Stimulated activated naive B cell treated with anti-CD40 and anti-IgM and Interleukin-4, amounts not matched to agents 10 μg/mL and 1 μg/mL and 100 μg/mL, for 72 hours (primary cell): ENCODE measurements around the gene RCAN2.
"Not testable (repeated sequence)": the region's sequence is repeated elsewhere in the genome, so short reads cannot be mapped to it uniquely, and the experiment has no call there.

Experiments used
- ATAC-seq, 2 donors: fragments of 150-1000 bp; cut with Tn5 transposase; replicated peaks; 2 replicates each; pipeline ENCODE4 v1.10.0; 2021; ENCODE audit warnings: moderate library complexity in 1 of 2
- DNase-seq: peaks from one replicate; pipeline ENCODE4 v3.0.0; 2021
- H3K27ac Mint-ChIP-seq: one replicate; pipeline ENCODE4 v1.8.0; 2022; ENCODE audit warnings: mild to moderate bottlenecking, mixed read lengths
- H3K27me3 Mint-ChIP-seq, 2 donors: one replicate each; pipeline ENCODE4 v1.8.0; 2022; ENCODE audit warnings: mixed read lengths in 2 of 2
- H3K36me3 Mint-ChIP-seq, 2 donors: one replicate each; pipeline ENCODE4 v1.8.0; 2022; ENCODE audit warnings: mixed read lengths in 2 of 2, mild to moderate bottlenecking in 1 of 2
- H3K4me1 Mint-ChIP-seq, 2 donors: one replicate each; pipeline ENCODE4 v1.8.0; 2022; ENCODE audit warnings: mixed read lengths in 2 of 2, mild to moderate bottlenecking in 1 of 2
- H3K4me3 Mint-ChIP-seq, 2 donors: one replicate each; pipeline ENCODE4 v1.8.0; 2022; ENCODE audit warnings: mild to moderate bottlenecking in 2 of 2, mixed read lengths in 2 of 2, moderate library complexity in 1 of 2
- H3K9me3 Mint-ChIP-seq, 2 donors: one replicate each; pipeline ENCODE4 v1.8.0; 2022; ENCODE audit warnings: mixed read lengths in 2 of 2, mild to moderate bottlenecking in 1 of 2

Gene RCAN2

DNA sequence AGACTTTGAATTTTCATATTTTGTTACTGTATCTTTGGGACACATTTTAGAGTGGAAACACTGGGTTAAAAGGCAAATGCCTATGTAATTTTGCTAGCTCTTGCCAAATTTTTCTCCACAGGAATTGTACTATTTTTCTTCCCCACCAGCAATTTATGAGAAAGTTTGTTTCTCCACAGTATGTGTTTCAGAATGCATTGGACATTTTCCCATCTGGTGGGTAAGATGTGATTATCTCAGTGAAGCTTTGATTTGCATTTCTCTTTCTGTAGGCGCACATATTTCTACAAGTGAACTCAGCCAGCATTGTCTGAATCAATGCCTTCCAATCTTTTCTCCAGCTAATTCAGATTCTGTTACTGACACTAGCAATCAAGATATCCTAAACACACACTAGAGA lies 157.8 kb downstream of the RCAN2 start:
- Mint-ChIP-seq H3K4me3 (no peak overlapping the region), H3K9me3 (no peaks in the 10 kb centered on the region), H3K27ac (no peak overlapping the region), H3K36me3 (no peaks in the 10 kb centered on the region), H3K4me1 (no peaks in the 10 kb centered on the region), H3K27me3 (peaks cover 23 to 32% of the 10 kb centered on the region in 2 donors)
- ATAC-seq, result no peak
- DNase-seq, result no peak

DNA sequence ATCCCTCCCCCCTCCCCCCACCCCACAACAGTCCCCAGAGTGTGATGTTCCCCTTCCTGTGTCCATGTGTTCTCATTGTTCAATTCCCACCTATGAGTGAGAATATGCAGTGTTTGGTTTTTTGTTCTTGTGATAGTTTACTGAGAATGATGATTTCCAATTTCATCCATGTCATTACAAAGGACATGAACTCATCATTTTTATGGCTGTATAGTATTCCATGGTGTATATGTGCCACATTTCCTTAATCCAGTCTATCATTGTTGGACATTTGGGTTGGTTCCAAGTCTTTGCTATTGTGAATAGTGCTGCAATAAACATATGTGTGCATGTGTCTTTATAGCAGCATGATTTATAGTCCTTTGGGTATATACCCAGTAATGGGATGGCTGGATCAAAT lies 158.8 kb downstream of the RCAN2 start:
- not testable (repeated sequence) for ATAC-seq, DNase-seq, H3K27ac Mint-ChIP-seq, H3K4me1 Mint-ChIP-seq, H3K4me3 Mint-ChIP-seq, H3K9me3 Mint-ChIP-seq, H3K36me3 Mint-ChIP-seq
- H3K27me3 Mint-ChIP-seq, result peaks cover 23 to 32% of the 10 kb centered on the region in 2 donors

DNA sequence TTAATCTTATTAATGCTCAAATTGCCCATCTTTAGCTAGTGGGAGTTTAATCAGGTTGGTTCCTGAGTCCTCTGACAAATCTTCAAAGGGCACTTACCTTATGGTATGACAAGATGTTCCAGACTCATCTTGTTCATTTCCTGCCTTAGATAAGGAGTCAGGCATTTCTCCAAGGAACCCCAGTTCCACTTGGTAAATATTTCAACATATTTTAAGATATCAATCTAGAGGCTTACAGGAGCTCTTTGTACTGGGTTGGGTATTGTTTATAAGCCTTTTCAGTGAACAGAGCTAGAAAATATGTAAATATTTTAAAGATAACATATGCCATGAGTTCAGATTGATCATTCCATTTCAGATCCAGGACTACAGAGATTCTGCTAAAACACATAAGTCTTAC lies 159.8 kb downstream of the RCAN2 start:
- no peak overlapping the region for H3K27ac Mint-ChIP-seq
- H3K27me3 Mint-ChIP-seq, result peaks cover 28 to 33% of the 10 kb centered on the region in 2 donors
- no peaks in the 10 kb centered on the region for H3K9me3 Mint-ChIP-seq
- H3K36me3 Mint-ChIP-seq, result no peaks in the 10 kb centered on the region
- no peak for ATAC-seq
- no peaks in the 10 kb centered on the region for H3K4me1 Mint-ChIP-seq
- no peak overlapping the region for H3K4me3 Mint-ChIP-seq
- DNase-seq, result no peak

DNA sequence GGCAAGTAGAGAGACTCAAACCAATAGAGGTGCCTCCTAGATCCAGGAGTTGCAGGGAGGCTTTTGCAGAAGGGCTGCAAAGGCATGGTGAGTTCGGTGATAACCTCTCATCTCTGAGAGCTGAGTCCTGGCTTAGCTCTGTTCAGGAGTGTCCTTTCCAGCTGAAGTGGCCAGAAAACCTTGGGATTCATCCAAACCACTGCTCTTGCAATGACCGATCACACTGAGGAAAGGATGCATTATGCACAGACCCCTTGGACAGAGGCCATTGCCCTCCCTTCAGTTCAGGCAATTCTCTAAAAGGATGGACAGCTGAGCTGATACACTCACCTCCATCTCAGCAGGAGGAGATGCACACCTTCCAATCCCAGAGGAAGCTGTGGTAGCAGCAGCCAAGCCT lies 161.7 kb downstream of the RCAN2 start:
- no peak for ATAC-seq

DNA sequence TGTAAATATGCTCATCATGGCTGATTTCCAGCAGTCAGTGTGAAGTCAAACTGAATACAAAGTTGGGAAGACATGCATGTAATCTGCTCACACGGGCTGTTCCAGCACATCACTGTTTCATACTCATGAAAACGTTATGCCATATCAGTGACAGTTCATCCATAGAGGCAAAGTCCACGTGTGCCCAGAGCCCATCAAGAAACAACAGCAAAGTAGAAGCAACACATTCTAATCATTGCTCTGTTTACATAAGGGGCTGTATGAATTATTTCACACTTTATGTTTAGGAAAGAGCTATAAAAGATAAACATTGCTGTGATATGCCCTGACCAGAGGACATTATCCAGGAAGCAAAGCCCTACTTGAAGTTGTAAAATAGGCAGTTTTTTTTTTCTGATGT lies 163.5 kb downstream of the RCAN2 start:
- no peaks in the 10 kb centered on the region for H3K4me1 Mint-ChIP-seq
- no peak overlapping the region for H3K27ac Mint-ChIP-seq
- ATAC-seq, result no peak
- no peaks in the 10 kb centered on the region for H3K36me3 Mint-ChIP-seq
- H3K9me3 Mint-ChIP-seq, result no peaks in the 10 kb centered on the region
- peaks cover 15 to 19% of the 10 kb centered on the region in 2 donors for H3K27me3 Mint-ChIP-seq
- H3K4me3 Mint-ChIP-seq, result no peak overlapping the region
- DNase-seq, result no peak

More for the DNA sequence above, 161.7 kb downstream of the RCAN2 start:
- Mint-ChIP-seq H3K4me3 (no peak overlapping the region), H3K9me3 (no peaks in the 10 kb centered on the region), H3K36me3 (no peaks in the 10 kb centered on the region), H3K27me3 (peaks cover 22 to 23% of the 10 kb centered on the region in 2 donors), H3K27ac (no peak overlapping the region), H3K4me1 (no peaks in the 10 kb centered on the region)
- no peak for DNase-seq

DNA sequence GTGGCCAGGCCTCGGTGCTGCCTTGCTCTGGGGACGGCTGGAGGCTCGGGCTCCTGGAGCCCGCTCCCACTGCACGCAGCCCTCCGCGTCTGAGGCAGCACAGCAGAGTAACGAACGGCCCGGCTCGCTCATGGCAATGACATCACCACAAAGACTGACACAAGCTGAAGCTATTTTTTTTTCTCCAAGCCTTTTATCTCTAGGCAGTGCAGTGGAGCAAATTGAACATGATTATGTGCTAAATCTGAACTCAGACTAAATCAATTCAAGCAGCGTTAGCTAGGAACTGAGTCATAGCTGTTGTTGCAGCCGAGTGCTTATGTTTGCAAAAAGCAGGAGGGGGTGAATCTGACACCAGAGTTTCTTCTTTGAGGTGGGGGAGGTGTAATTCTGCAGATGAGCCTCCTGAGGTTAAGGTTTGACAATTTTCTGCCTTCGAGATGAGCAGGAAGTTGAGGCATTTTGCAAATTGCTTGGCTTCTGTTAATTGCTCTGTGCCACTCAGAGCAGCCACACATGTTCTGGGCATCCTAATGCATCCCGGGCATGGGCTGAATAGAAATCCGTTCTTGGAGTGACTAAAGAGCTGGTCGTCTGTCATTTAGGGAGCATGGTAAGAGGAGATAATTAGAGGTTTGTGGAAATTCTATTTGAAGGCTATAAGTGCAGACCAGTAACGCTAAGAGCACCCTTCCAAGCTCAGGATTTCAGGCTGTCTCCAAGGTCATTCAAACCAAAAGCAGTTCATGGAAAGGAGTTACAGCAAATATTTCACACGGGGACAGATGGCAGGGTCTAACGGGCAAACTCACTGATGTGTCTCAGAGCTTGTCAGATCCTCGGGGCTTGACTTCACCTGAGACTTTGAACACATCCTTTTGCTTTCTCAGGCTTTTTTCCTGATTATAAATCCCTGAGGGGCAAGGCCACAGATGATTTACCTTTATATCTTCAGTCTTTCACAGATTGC lies 165.4 kb downstream of the RCAN2 start:
- H3K9me3 Mint-ChIP-seq, result no peaks in the 10 kb centered on the region
- H3K4me3 Mint-ChIP-seq, result no peak overlapping the region
- no peaks in the 10 kb centered on the region for H3K36me3 Mint-ChIP-seq
- ATAC-seq (no peak), DNase-seq (no peak)
- H3K4me1 Mint-ChIP-seq, result no peaks in the 10 kb centered on the region
- peaks cover 15 to 19% of the 10 kb centered on the region in 2 donors for H3K27me3 Mint-ChIP-seq
- H3K27ac Mint-ChIP-seq, result no peak overlapping the region

DNA sequence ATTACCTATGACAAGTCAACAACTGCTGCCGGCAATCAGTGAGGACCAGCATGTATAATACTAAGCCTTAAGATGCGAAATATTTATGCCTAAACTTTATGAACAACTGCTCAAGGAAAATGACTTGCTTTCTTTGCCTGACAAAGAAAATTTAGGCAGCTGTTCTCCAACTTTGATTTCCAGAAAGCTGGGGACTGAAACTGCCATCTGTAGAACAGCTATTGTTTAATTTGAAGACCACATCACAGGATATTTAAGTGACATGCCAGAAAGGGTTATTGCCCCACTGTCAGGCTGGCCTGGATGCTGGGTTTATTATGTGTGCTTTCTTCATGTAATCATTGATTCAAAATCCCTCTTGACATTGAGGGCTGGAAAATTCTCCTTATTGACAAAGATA lies 166.5 kb downstream of the RCAN2 start:
- Mint-ChIP-seq H3K9me3 (no peaks in the 10 kb centered on the region), H3K27ac (no peak overlapping the region), H3K4me3 (no peak overlapping the region), H3K27me3 (peaks cover 10 to 11% of the 10 kb centered on the region in 2 donors), H3K4me1 (no peaks in the 10 kb centered on the region), H3K36me3 (no peaks in the 10 kb centered on the region)
- DNase-seq (no peak), ATAC-seq (no peak)

DNA sequence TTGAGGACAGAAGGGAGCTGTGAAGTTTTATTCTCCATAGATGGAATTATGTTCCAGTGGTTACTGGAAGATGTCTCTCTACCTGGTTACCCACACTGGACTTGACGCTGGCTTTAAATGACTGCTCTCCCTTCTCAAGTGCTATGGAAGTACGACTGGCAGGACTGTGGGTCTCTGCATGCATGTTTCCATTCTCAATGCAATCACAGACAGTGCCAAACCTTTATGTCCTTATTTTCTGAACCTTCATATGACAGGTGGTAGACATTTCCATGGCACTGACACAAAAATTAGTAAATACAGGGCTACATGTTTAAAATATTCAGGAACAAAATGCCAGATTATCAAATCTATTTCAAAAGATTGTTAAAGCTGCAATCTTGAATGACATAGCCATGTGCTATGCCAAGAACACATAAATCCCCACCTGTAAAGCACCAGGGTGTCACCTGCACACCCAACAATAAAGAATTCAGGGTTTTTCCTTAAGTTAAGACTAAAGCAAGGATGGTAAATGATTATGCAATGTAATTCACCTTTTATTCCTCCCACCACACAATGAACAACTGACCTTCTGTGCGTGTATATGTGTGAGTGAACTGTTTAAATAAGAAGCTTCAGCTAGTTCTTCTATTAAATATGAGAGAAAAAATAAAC lies 167.2 kb downstream of the RCAN2 start:
- DNase-seq (no peak), ATAC-seq (no peak)
- Mint-ChIP-seq H3K27ac (no peak overlapping the region), H3K4me1 (no peaks in the 10 kb centered on the region), H3K27me3 (peaks cover 8 to 9% of the 10 kb centered on the region in 2 donors), H3K9me3 (no peaks in the 10 kb centered on the region), H3K4me3 (no peak overlapping the region), H3K36me3 (no peaks in the 10 kb centered on the region)

DNA sequence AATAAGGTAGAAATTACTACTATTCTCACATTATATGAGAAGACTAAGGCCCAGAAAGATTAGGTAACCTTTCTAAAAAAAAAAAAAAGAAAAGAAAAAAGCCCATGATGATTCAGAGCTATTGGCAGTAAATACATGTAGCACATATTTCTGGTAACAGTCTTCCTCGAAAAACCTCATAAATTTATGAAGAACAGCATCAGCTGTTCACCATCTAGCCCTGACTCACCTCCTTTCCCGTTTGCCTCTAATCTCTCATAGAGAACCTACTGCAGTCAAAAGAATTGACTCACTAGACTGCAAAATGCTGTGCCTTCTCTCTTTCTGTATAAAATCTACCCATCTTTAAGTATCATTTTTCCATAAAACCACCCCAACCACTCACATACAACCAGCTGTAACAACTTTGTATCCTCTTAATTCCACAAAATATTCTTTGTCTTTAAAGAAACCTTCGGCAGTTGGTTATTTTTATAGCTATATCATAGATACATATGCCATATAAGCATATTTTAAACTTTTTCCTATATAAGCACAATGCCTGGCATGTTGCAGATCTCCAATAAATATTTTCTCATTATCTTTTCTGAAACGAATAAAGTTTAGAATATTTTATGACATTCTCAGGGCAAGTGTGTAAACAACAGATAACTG lies 167.8 kb downstream of the RCAN2 start:
- H3K36me3 Mint-ChIP-seq, result no peaks in the 10 kb centered on the region
- ATAC-seq (no peak), DNase-seq (no peak)

DNA sequence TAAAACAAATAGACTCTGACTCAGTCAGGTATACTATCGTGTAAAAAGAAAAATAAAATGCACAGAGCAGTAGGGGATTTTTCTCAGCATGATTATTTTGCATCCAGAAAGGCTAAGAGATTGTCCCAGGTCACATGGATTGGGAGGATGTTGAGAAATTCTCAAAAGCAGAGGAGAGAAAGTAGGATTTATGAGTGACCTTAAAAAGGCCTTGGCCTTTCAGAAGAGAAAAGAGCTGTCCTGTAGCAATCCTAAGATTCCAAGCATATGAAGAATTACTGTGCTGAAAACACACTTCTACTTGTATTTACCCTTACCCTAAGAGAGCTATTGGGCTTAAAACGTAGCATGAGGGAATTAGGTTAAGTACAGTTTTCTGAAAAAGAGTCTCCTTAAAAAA lies 170.7 kb downstream of the RCAN2 start:
- H3K36me3 Mint-ChIP-seq, result no peaks in the 10 kb centered on the region
- no peaks in the 10 kb centered on the region for H3K27me3 Mint-ChIP-seq
- H3K4me1 Mint-ChIP-seq, result no peaks in the 10 kb centered on the region
- DNase-seq (no peak), ATAC-seq (no peak)
- H3K4me3 Mint-ChIP-seq, result no peak overlapping the region
- no peaks in the 10 kb centered on the region for H3K9me3 Mint-ChIP-seq
- H3K27ac Mint-ChIP-seq, result no peak overlapping the region

More for the DNA sequence above, 167.8 kb downstream of the RCAN2 start:
- no peaks in the 10 kb centered on the region for H3K9me3 Mint-ChIP-seq
- no peak overlapping the region for H3K4me3 Mint-ChIP-seq
- H3K27me3 Mint-ChIP-seq, result peaks cover 5 to 6% of the 10 kb centered on the region in 2 donors
- no peaks in the 10 kb centered on the region for H3K4me1 Mint-ChIP-seq
- no peak overlapping the region for H3K27ac Mint-ChIP-seq

DNA sequence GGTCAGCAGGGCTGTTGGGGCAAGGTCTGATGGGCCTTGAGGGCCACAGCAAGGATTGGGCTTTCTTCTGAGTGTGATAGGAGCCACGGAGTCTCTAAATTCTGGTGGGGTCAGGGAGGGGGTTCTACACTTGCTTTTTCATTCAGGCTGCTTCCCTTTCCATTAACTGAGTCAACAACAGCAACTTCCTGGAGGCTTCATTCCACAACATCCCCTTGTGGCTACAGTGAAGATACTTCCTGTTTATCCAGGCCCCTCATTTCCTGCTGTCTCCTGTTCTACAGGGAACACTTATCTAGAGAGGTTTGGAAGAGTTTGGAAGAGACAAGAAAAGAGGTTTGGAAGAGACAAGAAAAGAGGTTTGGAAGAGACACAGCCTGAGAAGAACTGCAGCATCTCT lies 175.7 kb downstream of the RCAN2 start:
- Mint-ChIP-seq H3K4me3 (no peak overlapping the region), H3K27ac (no peak overlapping the region), H3K36me3 (no peaks in the 10 kb centered on the region), H3K4me1 (peaks cover 0 to 5% of the 10 kb centered on the region in 2 donors), H3K9me3 (peaks cover 0 to 2% of the 10 kb centered on the region in 2 donors), H3K27me3 (peaks cover 0 to 4% of the 10 kb centered on the region in 2 donors)
- no peak for ATAC-seq
- DNase-seq, result no peak

DNA sequence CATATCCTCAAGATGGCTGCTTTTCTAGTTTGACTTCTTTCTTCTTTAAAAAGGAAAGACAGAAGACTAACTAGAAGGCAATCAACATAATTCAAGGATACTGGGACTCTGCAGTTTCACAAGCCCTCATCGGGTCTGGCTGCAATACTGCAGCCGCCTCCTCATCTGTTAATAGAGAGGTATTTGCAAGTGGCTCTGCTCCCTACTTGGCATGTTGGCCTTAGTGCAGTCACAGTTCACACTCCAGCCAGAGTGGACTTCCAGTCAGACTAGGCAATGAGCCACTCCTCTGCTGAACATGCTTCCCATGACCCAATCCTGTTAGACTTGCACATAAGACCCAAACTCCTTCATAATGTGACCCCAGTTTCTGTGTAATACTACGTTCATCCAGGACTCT lies 178.6 kb downstream of the RCAN2 start:
- Mint-ChIP-seq H3K27ac (no peak overlapping the region), H3K4me1 (peaks cover 0 to 5% of the 10 kb centered on the region in 2 donors), H3K27me3 (peaks cover 0 to 9% of the 10 kb centered on the region in 2 donors), H3K9me3 (peaks cover 0 to 2% of the 10 kb centered on the region in 2 donors), H3K4me3 (no peak overlapping the region), H3K36me3 (no peaks in the 10 kb centered on the region)
- DNase-seq, result no peak
- ATAC-seq, result no peak

DNA sequence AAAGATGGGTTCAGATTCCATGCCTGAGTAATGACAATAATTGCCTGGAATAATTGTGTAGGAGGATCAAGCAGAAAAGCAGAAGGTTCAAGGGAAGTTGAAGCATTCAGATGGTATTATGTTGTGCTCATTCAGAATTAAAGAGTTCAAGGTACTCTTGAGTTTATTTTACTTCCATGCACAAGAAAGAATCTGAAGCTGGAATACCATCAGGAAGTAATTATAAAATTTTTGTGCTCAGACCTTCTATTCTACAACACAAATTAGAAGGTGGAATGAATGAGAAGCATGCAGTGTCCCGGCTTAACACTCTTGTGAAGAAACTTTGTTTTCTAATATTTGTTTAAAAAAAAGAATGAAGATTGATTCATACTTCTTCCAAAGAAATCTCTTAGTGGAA lies 181.1 kb downstream of the RCAN2 start:
- H3K4me1 Mint-ChIP-seq, result peaks cover 0 to 2% of the 10 kb centered on the region in 2 donors
- H3K36me3 Mint-ChIP-seq, result no peaks in the 10 kb centered on the region
- peaks cover 0 to 16% of the 10 kb centered on the region in 2 donors for H3K27me3 Mint-ChIP-seq
- no peak overlapping the region for H3K27ac Mint-ChIP-seq
- ATAC-seq (no peak), DNase-seq (no peak)
- peaks cover 0 to 1% of the 10 kb centered on the region in 2 donors for H3K9me3 Mint-ChIP-seq
- no peak overlapping the region for H3K4me3 Mint-ChIP-seq

DNA sequence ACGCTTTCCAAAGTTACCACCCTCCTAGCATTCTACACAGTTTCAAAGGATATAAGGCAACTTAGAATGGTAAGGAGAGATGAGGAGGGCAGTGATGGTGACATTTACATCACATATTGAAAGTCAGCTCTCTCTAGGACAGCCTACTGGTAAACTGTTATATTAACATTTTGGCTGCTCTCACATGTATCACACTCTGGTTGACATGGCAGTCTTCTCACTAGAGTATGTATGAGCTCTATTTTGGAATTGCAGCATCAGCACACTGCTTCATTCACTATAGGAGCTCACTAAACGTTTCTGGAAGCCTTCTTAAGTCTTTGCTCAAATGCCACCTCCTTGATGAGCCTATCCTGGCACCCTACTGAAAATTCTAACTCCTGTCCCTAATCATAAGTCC lies 184.8 kb downstream of the RCAN2 start:
- Mint-ChIP-seq H3K9me3 (peaks cover 0 to 5% of the 10 kb centered on the region in 2 donors), H3K36me3 (no peaks in the 10 kb centered on the region), H3K4me3 (no peak overlapping the region), H3K4me1 (no peaks in the 10 kb centered on the region), H3K27ac (no peak overlapping the region), H3K27me3 (peaks cover 10 to 21% of the 10 kb centered on the region in 2 donors)
- ATAC-seq (no peak), DNase-seq (no peak)
